NOMO-1 (cell line): ENCODE data around the gene SSPN.

Experiments used
- DNase-seq, 2 experiments: peaks; one replicate each; lab custom pipeline; 2025; ENCODE audit not compliant: unreplicated experiment in 2 of 2; lab: John Stamatoyannopoulos, UW

Gene SSPN

GRCh38 chr12:26255893-26256645 is 60.7 kb downstream of the SSPN start:
- DNase-seq: no peak

- DNase-seq: peak in 1 of 2 experiments; percentile 44
Measured at GRCh38 chr12:26264215-26264838, 69.0 kb downstream of the SSPN start.

- no peak for DNase-seq
Measured at GRCh38 chr12:26265606-26266005, 70.2 kb downstream of the SSPN start.

GRCh38 chr12:26266881-26267280 is 71.5 kb downstream of the SSPN start:
- DNase-seq: no peak

GRCh38 chr12:26268841-26269561 is 73.6 kb downstream of the SSPN start:
- DNase-seq: no peak

GRCh38 chr12:26269562-26270284 is 74.3 kb downstream of the SSPN start:
- DNase-seq: no peak

GRCh38 chr12:26271024-26271423 is 75.7 kb downstream of the SSPN start:
- DNase-seq: no peak

GRCh38 chr12:26271889-26272492 is 76.6 kb downstream of the SSPN start:
- DNase-seq: no peak

GRCh38 chr12:26272851-26273250 is 77.5 kb downstream of the SSPN start:
- no peak for DNase-seq

GRCh38 chr12:26273811-26274210 is 78.4 kb downstream of the SSPN start:
- DNase-seq: no peak

GRCh38 chr12:26274441-26275312 is 79.3 kb downstream of the SSPN start:
- peak; percentile 92 to 99 for DNase-seq

GRCh38 chr12:26275313-26276131 is 80.1 kb downstream of the SSPN start:
- DNase-seq: peak; percentile 31 to 53

GRCh38 chr12:26276709-26277108 is 81.3 kb downstream of the SSPN start:
- DNase-seq: peak in 1 of 2 experiments; percentile 22

- no peak for DNase-seq
Measured at GRCh38 chr12:26277506-26278246, 82.3 kb downstream of the SSPN start.

- no peak for DNase-seq
Measured at GRCh38 chr12:26278266-26278665, 82.9 kb downstream of the SSPN start.

- DNase-seq: no peak
Measured at GRCh38 chr12:26278666-26279065, 83.3 kb downstream of the SSPN start.

GRCh38 chr12:26279091-26279490 is 83.7 kb downstream of the SSPN start:
- no peak for DNase-seq

GRCh38 chr12:26279908-26280307 is 84.5 kb downstream of the SSPN start:
- DNase-seq: no peak
